ENCODE results near the gene BAIAP2L1.

DNA sequence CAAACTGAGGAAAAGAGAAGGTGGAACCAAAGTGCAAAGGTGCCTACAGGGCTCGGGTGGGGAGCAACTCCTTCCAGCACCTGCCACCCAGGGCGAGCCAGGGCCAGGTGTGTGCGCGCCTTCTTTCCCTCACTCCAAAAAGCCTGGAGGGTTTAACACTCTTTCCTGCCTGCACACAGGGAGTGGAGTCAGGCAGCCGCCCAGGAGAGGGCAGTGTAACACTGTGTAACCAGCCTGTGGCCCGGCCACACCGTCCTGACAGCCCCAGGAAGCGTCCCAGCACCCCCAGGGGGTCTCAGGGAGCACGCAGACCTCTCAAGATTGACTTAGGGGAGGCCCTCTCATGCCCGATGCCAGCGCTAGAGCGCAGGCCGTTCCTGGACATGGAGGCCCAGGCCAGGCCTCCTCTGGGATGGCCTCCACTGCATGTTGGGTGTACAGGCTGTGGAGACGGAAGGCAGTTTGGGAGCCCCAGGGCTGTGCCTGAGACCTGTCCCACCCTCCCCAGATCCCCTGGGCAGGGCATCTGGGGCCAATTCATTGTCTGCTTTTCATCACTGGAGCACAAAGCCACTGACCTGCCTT, 106.0 kb downstream of the BAIAP2L1 start:
- TF ChIP-seq, protein P1, sequence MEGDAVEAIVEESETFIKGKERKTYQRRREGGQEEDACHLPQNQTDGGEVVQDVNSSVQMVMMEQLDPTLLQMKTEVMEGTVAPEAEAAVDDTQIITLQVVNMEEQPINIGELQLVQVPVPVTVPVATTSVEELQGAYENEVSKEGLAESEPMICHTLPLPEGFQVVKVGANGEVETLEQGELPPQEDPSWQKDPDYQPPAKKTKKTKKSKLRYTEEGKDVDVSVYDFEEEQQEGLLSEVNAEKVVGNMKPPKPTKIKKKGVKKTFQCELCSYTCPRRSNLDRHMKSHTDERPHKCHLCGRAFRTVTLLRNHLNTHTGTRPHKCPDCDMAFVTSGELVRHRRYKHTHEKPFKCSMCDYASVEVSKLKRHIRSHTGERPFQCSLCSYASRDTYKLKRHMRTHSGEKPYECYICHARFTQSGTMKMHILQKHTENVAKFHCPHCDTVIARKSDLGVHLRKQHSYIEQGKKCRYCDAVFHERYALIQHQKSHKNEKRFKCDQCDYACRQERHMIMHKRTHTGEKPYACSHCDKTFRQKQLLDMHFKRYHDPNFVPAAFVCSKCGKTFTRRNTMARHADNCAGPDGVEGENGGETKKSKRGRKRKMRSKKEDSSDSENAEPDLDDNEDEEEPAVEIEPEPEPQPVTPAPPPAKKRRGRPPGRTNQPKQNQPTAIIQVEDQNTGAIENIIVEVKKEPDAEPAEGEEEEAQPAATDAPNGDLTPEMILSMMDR (IDR thresholded peaks at IDR 0.05), result peak; percentile 85
- no peak for TF ChIP-seq EZH2 (IDR thresholded peaks at IDR 0.05)
